HFF-Myc (cell line): ENCODE data around the gene PCDH1.

Experiments
- DNase-seq: peaks from one replicate; pipeline ENCODE4 v3.0.0-alpha.2; 2011; ENCODE audit warnings: low read depth; ENCODE audit errors: extremely low read depth
- H3K4me3 ChIP-seq: replicated peaks from 2 replicates; pipeline ENCODE4 v1.5.1; 2011; ENCODE audit warnings: low read depth, mild to moderate bottlenecking, control low read depth, low read length
- CTCF ChIP-seq: IDR thresholded peaks from 2 replicates; pipeline ENCODE4 v1.5.1; 2012; ENCODE audit warnings: mild to moderate bottlenecking, low read depth, low read length, control low read depth; ENCODE audit errors: missing control alignments

The PCDH1 gene

GRCh38 chr5:141883184-141883891, 5.1 kb upstream of the PCDH1 start:
- TF ChIP-seq CTCF: no peak
- DNase-seq: no peak
- no peak overlapping the region for H3K4me3 ChIP-seq

- H3K4me3 ChIP-seq: no peak overlapping the region
- no peak for TF ChIP-seq CTCF
- DNase-seq: no peak
These were observed 4.5 kb upstream of the PCDH1 start for GRCh38 chr5:141882594-141883183.

- DNase-seq: no peak
- TF ChIP-seq CTCF: no peak
These were observed 3.7 kb upstream of the PCDH1 start for GRCh38 chr5:141881886-141882285.

GRCh38 chr5:141880961-141881801, 3.0 kb upstream of the PCDH1 start:
- DNase-seq: no peak
- no peak for TF ChIP-seq CTCF
- no peak overlapping the region for H3K4me3 ChIP-seq

More at GRCh38 chr5:141881886-141882285, 3.7 kb upstream of the PCDH1 start:
- H3K4me3 ChIP-seq: no peak overlapping the region

- no peak overlapping the region for H3K4me3 ChIP-seq
- TF ChIP-seq CTCF: no peak
- no peak for DNase-seq
These were observed 1.9 kb upstream of the PCDH1 start for GRCh38 chr5:141879941-141880738.

- no peak overlapping the region for H3K4me3 ChIP-seq
- TF ChIP-seq CTCF: no peak
- DNase-seq: no peak
These were observed 1.2 kb upstream of the PCDH1 start for GRCh38 chr5:141879426-141879759.
